CD4-positive, alpha-beta memory T cell (primary cell): Measurements from ENCODE around the gene MYO7B. TPM values are rescaled to one million over a fixed set of nuclear protein-coding genes. Genes with fewer than 3 reads are reported as not detected.

Experiments
- CTCF ChIA-PET: fragments of 350-600 bp; sonication (Branson Sonifier 250); formaldehyde crosslinking; loops from one replicate; lab custom pipeline; 2021; ENCODE audit warnings: inconsistent platforms; ENCODE audit not compliant: partially characterized antibody; lab: Charles Lee
- POLR2A ChIA-PET: fragments of 350-600 bp; sonication (Branson Sonifier 250); formaldehyde crosslinking; loops from one replicate; lab custom pipeline; 2021; ENCODE audit not compliant: partially characterized antibody; lab: Charles Lee
- DNase-seq, 5 donors: peaks; one replicate each; pipeline versions ENCODE4 v3.0.0 to v3.0.0-alpha.2; 2020 to 2022; ENCODE audit warnings: mixed read lengths in 1 of 5
- H3K27ac ChIP-seq: one replicate; pipeline ENCODE4 v1.7.0; 2013; ENCODE audit warnings: low read depth, low read length
- H3K27me3 ChIP-seq: 2 replicates; pipeline ENCODE4 v1.7.0; 2013; ENCODE audit warnings: mild to moderate bottlenecking, low read length, moderate library complexity; ENCODE audit not compliant: insufficient read depth
- H3K36me3 ChIP-seq: 2 replicates; pipeline ENCODE4 v1.7.0; 2013; ENCODE audit warnings: mild to moderate bottlenecking, low read length, moderate library complexity; ENCODE audit not compliant: insufficient read depth
- H3K4me1 ChIP-seq: 2 replicates; pipeline ENCODE4 v1.7.0; 2013; ENCODE audit warnings: mild to moderate bottlenecking, low read length, moderate library complexity; ENCODE audit not compliant: insufficient read depth
- H3K4me3 ChIP-seq, 2 donors: one replicate each; pipeline ENCODE4 v1.7.0; 2013; ENCODE audit warnings: low read length in 2 of 2, mild to moderate bottlenecking in 1 of 2
- H3K9me3 ChIP-seq, 2 donors: one replicate each; pipeline ENCODE4 v1.7.0; 2013; ENCODE audit warnings: low read length in 2 of 2, control low read depth in 1 of 2; ENCODE audit not compliant: control insufficient read depth in 1 of 2
- H3K27ac Mint-ChIP-seq, 7 donors: one replicate each; pipeline ENCODE4 v1.8.0; 2020 to 2021; ENCODE audit warnings: mixed read lengths in 7 of 7, mild to moderate bottlenecking in 6 of 7, inconsistent platforms in 3 of 7, moderate library complexity in 3 of 7
- H3K27me3 Mint-ChIP-seq, 2 donors: one replicate each; pipeline ENCODE4 v1.8.0; 2020 to 2021; ENCODE audit warnings: mixed read lengths in 2 of 2
- H3K36me3 Mint-ChIP-seq, 2 donors: one replicate each; pipeline ENCODE4 v1.8.0; 2020 to 2021; ENCODE audit warnings: mixed read lengths in 2 of 2, inconsistent platforms in 1 of 2, mild to moderate bottlenecking in 1 of 2
- H3K4me1 Mint-ChIP-seq, 4 donors: one replicate each; pipeline ENCODE4 v1.8.0; 2020 to 2021; ENCODE audit warnings: mixed read lengths in 4 of 4, mild to moderate bottlenecking in 1 of 4
- H3K4me3 Mint-ChIP-seq, 8 donors: one replicate each; pipeline ENCODE4 v1.8.0; 2020 to 2021; ENCODE audit warnings: mixed read lengths in 8 of 8, mild to moderate bottlenecking in 7 of 8, moderate library complexity in 6 of 8, inconsistent platforms in 3 of 8
- H3K9me3 Mint-ChIP-seq, 8 donors: one replicate each; pipeline ENCODE4 v1.8.0; 2020 to 2021; ENCODE audit warnings: mixed read lengths in 8 of 8, mild to moderate bottlenecking in 5 of 8, inconsistent platforms in 3 of 8, moderate library complexity in 1 of 8
- intact Hi-C: fragments of 100-400 bp; cut with micrococcal nuclease; formaldehyde crosslinking; loops from one replicate; pipeline ENCODE4 v1.15.1; 2023
- polyA plus RNA-seq, 2 donors: library from polyadenylated mRNA; unstranded; fragments of 300-500 nt; fragmentation: Illumina TruSeq; gene quantifications; one replicate each; pipeline ENCODE4 v1.2.3, GENCODE V29; 2021
- total RNA-seq, 2 experiments: library from RNA; stranded (reverse); gene quantifications; one replicate each; pipeline ENCODE4 v1.2.3, GENCODE V29; 2021

The MYO7B gene
- total and polyA plus RNA-seq, 4 experiments from 2014 or later, result not detected

- Histone ChIP-seq H3K27me3 (no peaks in the 10 kb centered on the region), H3K36me3 (no peaks in the 10 kb centered on the region), H3K4me3 (no peak overlapping the region), H3K27ac (no peak overlapping the region), H3K4me1 (no peaks in the 10 kb centered on the region), H3K9me3 (no peaks in the 10 kb centered on the region)
- no peak for DNase-seq
- no peak overlapping the region for H3K27ac Mint-ChIP-seq
- ChIA-PET POLR2A (no interaction called here), CTCF (no interaction called here)
- no peaks in the 10 kb centered on the region for H3K9me3 Mint-ChIP-seq
- H3K27me3 Mint-ChIP-seq, result peaks cover 2 to 3% of the 10 kb centered on the region in 2 donors
- no peak overlapping the region for H3K4me3 Mint-ChIP-seq
- H3K36me3 Mint-ChIP-seq, result no peaks in the 10 kb centered on the region
- no peaks in the 10 kb centered on the region for H3K4me1 Mint-ChIP-seq
- intact Hi-C loops, result no loop called here
Observed at GRCh38 chr2:127586136-127586535, 50.7 kb downstream of the MYO7B start.

- Mint-ChIP-seq H3K27ac (no peak overlapping the region), H3K4me1 (no peaks in the 10 kb centered on the region), H3K4me3 (no peak overlapping the region), H3K36me3 (no peaks in the 10 kb centered on the region), H3K27me3 (peaks cover 2 to 3% of the 10 kb centered on the region in 2 donors), H3K9me3 (no peaks in the 10 kb centered on the region)
- intact Hi-C loops, result no loop called here
- no peaks in the 10 kb centered on the region for H3K36me3 ChIP-seq
- POLR2A ChIA-PET, result no interaction called here
- H3K4me3 ChIP-seq, result no peak overlapping the region
- no peaks in the 10 kb centered on the region for H3K9me3 ChIP-seq
- H3K27ac ChIP-seq, result no peak overlapping the region
- DNase-seq, result no peak
- H3K27me3 ChIP-seq, result no peaks in the 10 kb centered on the region
- no peaks in the 10 kb centered on the region for H3K4me1 ChIP-seq
- CTCF ChIA-PET, result interaction anchor here (1.1 kb wide), 1 partner anchor 66 kb away, joined by 4 read pairs; no protein-coding TSS in a partner anchor
Observed at GRCh38 chr2:127586746-127587295, 51.3 kb downstream of the MYO7B start.

DNA sequence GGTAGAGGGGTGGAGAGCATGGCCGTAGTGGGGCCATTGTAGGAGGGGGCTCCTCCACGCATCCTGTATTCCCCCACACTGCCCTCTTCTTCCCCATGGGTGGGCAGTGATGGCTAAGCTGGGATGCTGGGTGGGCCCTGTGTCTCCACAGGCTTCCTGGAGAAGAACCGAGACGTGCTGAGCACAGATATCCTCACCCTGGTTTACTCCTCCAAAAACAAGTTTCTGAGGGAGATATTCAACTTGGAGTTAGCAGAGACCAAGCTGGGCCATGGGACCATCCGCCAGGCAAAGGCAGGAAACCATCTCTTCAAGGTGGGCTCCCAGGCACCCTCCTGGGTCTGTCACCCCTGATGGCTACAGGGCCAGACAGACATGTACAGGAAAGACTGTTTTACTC is 52.8 kb downstream of the MYO7B start:
- POLR2A ChIA-PET, result no interaction called here
- no peak overlapping the region for H3K4me3 Mint-ChIP-seq
- CTCF ChIA-PET, result no interaction called here
- intact Hi-C loops, result no loop called here
- H3K4me1 Mint-ChIP-seq, result no peaks in the 10 kb centered on the region
- Histone ChIP-seq H3K27ac (no peak overlapping the region), H3K4me1 (no peaks in the 10 kb centered on the region), H3K36me3 (no peaks in the 10 kb centered on the region), H3K4me3 (no peak overlapping the region), H3K27me3 (no peaks in the 10 kb centered on the region), H3K9me3 (no peaks in the 10 kb centered on the region)
- peaks cover 0 to 2% of the 10 kb centered on the region in 2 donors for H3K27me3 Mint-ChIP-seq
- no peak overlapping the region for H3K27ac Mint-ChIP-seq
- no peaks in the 10 kb centered on the region for H3K9me3 Mint-ChIP-seq
- no peak for DNase-seq
- no peaks in the 10 kb centered on the region for H3K36me3 Mint-ChIP-seq

GRCh38 chr2:127589358-127589757 is 53.9 kb downstream of the MYO7B start:
- H3K27me3 Mint-ChIP-seq, result peaks cover 0 to 2% of the 10 kb centered on the region in 2 donors
- CTCF ChIA-PET, result interaction anchor here (2.5 to 4.2 kb wide), 2 partner anchors 53 to 60 kb away, joined by 16 to 98 read pairs; no protein-coding TSS in a partner anchor
- H3K36me3 ChIP-seq, result no peaks in the 10 kb centered on the region
- no peaks in the 10 kb centered on the region for H3K27me3 ChIP-seq
- H3K27ac ChIP-seq, result no peak overlapping the region
- H3K36me3 Mint-ChIP-seq, result no peaks in the 10 kb centered on the region
- POLR2A ChIA-PET, result no interaction called here
- H3K4me3 Mint-ChIP-seq, result no peak overlapping the region
- H3K4me1 ChIP-seq, result no peaks in the 10 kb centered on the region
- H3K4me1 Mint-ChIP-seq, result peaks cover 0 to 2% (median 0%) of the 10 kb centered on the region in 4 donors
- H3K9me3 ChIP-seq, result no peaks in the 10 kb centered on the region
- intact Hi-C loops, result no loop called here
- H3K27ac Mint-ChIP-seq, result no peak overlapping the region
- DNase-seq, result no peak
- no peak overlapping the region for H3K4me3 ChIP-seq
- H3K9me3 Mint-ChIP-seq, result no peaks in the 10 kb centered on the region

DNA sequence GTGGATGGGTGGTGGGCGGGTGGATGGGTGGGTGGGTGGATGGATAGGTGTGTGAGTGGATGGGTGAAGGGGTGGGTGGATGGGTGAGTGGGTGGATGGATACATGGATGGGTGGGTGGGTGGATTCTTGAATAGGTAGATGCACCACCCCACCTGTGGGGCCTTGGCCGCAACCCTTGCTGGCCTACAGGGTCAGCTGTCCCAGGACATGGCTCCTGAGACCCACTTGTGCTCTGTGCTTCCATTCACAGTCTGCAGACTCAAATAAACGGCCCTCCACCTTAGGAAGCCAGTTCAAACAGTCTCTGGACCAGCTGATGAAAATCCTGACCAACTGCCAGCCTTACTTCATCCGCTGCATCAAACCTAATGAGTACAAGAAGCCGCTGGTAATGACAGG is 54.4 kb downstream of the MYO7B start:
- H3K4me3 ChIP-seq, result no peak overlapping the region
- H3K36me3 Mint-ChIP-seq, result no peaks in the 10 kb centered on the region
- DNase-seq, result no peak
- POLR2A ChIA-PET, result no interaction called here
- H3K27ac ChIP-seq, result no peak overlapping the region
- H3K27me3 ChIP-seq, result no peaks in the 10 kb centered on the region
- intact Hi-C loops, result loop anchor here (5.0 kb wide), 1 partner anchor 112 kb away; the partner anchor contains the start of gene SFT2D3
- no peaks in the 10 kb centered on the region for H3K4me1 ChIP-seq
- no peaks in the 10 kb centered on the region for H3K9me3 Mint-ChIP-seq
- CTCF ChIA-PET, result interaction anchor here (2.2 to 4.2 kb wide), 3 partner anchors 52 to 63 kb away, joined by 16 to 98 read pairs (median 30); no protein-coding TSS in a partner anchor
- peaks cover 0 to 7% (median 0%) of the 10 kb centered on the region in 4 donors for H3K4me1 Mint-ChIP-seq
- H3K36me3 ChIP-seq, result no peaks in the 10 kb centered on the region
- no peak overlapping the region for H3K27ac Mint-ChIP-seq
- peaks cover 0 to 2% of the 10 kb centered on the region in 2 donors for H3K27me3 Mint-ChIP-seq
- H3K9me3 ChIP-seq, result no peaks in the 10 kb centered on the region
- no peak overlapping the region for H3K4me3 Mint-ChIP-seq

DNA sequence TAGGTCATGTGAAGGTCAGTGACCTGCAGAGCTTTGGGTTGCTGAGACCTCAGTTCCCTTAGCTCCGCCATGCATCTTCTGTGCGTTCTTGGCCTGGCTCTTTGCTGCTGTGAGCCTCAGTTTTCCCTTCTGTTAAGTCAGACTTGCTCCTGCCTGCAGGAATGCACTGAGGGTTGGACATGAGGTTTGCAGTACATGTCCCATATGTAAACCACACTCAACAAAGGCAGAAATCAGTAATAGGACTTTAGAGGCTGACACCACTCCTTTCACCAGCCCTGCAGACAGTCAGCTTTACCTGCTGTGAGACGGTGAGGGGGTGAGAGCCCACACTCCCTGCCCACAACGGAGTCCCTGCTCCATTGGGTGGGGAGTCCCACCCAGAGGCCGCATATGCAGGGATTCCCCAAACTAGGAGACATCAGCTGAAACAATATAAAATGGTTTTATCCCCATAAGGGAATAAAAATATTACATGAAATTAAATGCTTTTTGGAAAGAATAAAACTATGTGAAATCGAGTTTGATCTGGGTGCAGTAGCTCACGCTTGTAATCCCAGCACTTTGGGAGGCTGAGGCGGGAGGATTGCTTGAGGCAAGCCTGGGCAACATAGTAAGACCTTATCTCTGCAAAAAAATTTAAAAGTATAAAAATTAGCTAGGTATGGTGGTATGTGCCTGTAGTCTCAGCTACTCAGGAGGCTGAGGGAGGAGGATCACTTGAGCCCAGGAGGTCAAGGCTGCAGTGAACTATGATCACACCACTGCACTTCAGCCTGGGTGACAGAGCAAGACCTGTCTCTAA is 55.1 kb downstream of the MYO7B start:
- H3K9me3 Mint-ChIP-seq, result no peaks in the 10 kb centered on the region
- CTCF ChIA-PET, result interaction anchor here (0.6 to 4.2 kb wide), 20 partner anchors 8 to 384 kb away, joined by 3 to 98 read pairs (median 4); partner anchors contain the start of gene GPR17
- intact Hi-C loops, result loop anchor here (1.0 to 5.0 kb wide), 2 partner anchors 59 to 112 kb away; partner anchors contain the start of gene SFT2D3
- H3K4me1 ChIP-seq, result no peaks in the 10 kb centered on the region
- H3K27me3 ChIP-seq, result no peaks in the 10 kb centered on the region
- H3K36me3 ChIP-seq, result no peaks in the 10 kb centered on the region
- H3K27ac Mint-ChIP-seq, result no peak overlapping the region
- H3K4me1 Mint-ChIP-seq, result peaks cover 0 to 10% (median 2%) of the 10 kb centered on the region in 4 donors
- peaks cover 0 to 2% of the 10 kb centered on the region in 2 donors for H3K27me3 Mint-ChIP-seq
- no peaks in the 10 kb centered on the region for H3K36me3 Mint-ChIP-seq
- no peaks in the 10 kb centered on the region for H3K9me3 ChIP-seq
- no peak for DNase-seq
- no peak overlapping the region for H3K27ac ChIP-seq
- no peak overlapping the region for H3K4me3 ChIP-seq
- POLR2A ChIA-PET, result interaction anchor here (0.7 to 1.4 kb wide), 4 partner anchors 9 to 111 kb away, joined by 3 to 8 read pairs (median 4); partner anchors contain the start of gene SFT2D3
- no peak overlapping the region for H3K4me3 Mint-ChIP-seq
